ENCODE measurements around the gene SYNDIG1. TPM values are rescaled to one million over a fixed set of nuclear protein-coding genes. Genes with fewer than 3 reads are reported as not detected.

Gene SYNDIG1
- total and polyA plus RNA-seq, 2 of the 4 experiments (the other 2 are of a cell fraction): not detected

GRCh38 chr20:24648481-24648880 lies 179.1 kb downstream of the SYNDIG1 start:
- Histone ChIP-seq H3K9me3 (ENCODE audit: control insufficient read depth, insufficient read depth, low read length) (no peaks in the 10 kb centered on the region; the same call in 1 of the 2 replicates), H2AFZ (replicated peaks; ENCODE audit: low read length, poor library complexity) (no peak overlapping the region), H2BK15ac (ENCODE audit: low read depth, low read length) (no peak overlapping the region), H2AK9ac (replicated peaks; ENCODE audit: low read depth, low read length, poor library complexity) (no peak overlapping the region), H4K5ac (ENCODE audit: low read depth, low read length) (no peak overlapping the region), H3K18ac (ENCODE audit: low read depth, low read length) (no peak overlapping the region), H3K4me1 (ENCODE audit: control insufficient read depth, insufficient read depth, low read length) (peaks cover 22% of the 10 kb centered on the region), H3K4ac (ENCODE audit: low read depth, low read length) (no peak overlapping the region), H3K56ac (ENCODE audit: extremely low read depth, insufficient read depth, low read length) (no peak overlapping the region), H3K27me3 (ENCODE audit: control insufficient read depth, insufficient read depth, low read length) (peaks cover 23% of the 10 kb centered on the region), H3K9ac (ENCODE audit: low read depth, low read length) (no peak overlapping the region), H3K4me2 (ENCODE audit: low read depth, low read length) (no peak overlapping the region), H3K14ac (replicated peaks; ENCODE audit: low read depth, low read length) (no peak overlapping the region), H3K9me1 (ENCODE audit: insufficient read depth, low read length) (peaks cover 19% of the 10 kb centered on the region; the same call in 1 of the 2 replicates), H2AK5ac (ENCODE audit: low read depth, low read length) (no peak overlapping the region), H4K20me1 (ENCODE audit: insufficient read depth, low read length) (peaks cover 4% of the 10 kb centered on the region; the same call in 1 of the 2 replicates), H3K27ac (ENCODE audit: insufficient read depth, low read length) (no peak overlapping the region), H3K4me3 (ENCODE audit: insufficient read depth, low read depth, low read length) (no peak overlapping the region), H2BK120ac (ENCODE audit: low read depth, low read length) (no peak overlapping the region), H3K36me3 (ENCODE audit: control insufficient read depth, insufficient read depth, low read length) (no peaks in the 10 kb centered on the region), H4K91ac (ENCODE audit: insufficient read depth, low read depth, low read length) (no peak overlapping the region), H2BK5ac (ENCODE audit: low read depth, low read length, poor library complexity, severe bottlenecking) (no peak overlapping the region), H2BK20ac (ENCODE audit: low read depth, low read length) (no peak overlapping the region), H4K8ac (ENCODE audit: low read depth in 2 of 2, low read length in 2 of 2) (no peak overlapping the region), H3K79me1 (ENCODE audit: low read depth in 1 of 2, low read length in 2 of 2) (no peaks in the 10 kb centered on the region), H3K23ac (ENCODE audit: low read depth, low read length) (no peak overlapping the region)
- intact Hi-C loops (cut with micrococcal nuclease) (no loop called here), dilution Hi-C loops (cut with HindIII; ENCODE audit: low sequenced_read_pairs, unreplicated experiment) (no loop called here), in situ Hi-C loops (cut with MboI; ENCODE audit: low sequenced_read_pairs) (loop anchor here (25.0 kb wide), 1 partner anchor 739 kb away; the partner anchor contains the start of gene ABHD12)
- BruUV-seq (replicated peaks): no TSS peak
- DNase-seq (no peak), ATAC-seq (ENCODE audit: low read depth) (no peak)
- no CpG with 5 or more reads among the region's 4 CpGs for WGBS, 2 experiments (ENCODE audit: extremely low coverage in 2 of 2, insufficient read length in 1 of 2)
- POLR2A ChIA-PET (ENCODE audit: unreplicated experiment): no interaction called here
- TF ChIP-seq NFE2L2 (IDR thresholded peaks at IDR 0.05; ENCODE audit: low read depth, low read length): no peak
- TF ChIP-seq RAD21 (IDR thresholded peaks at IDR 0.05; ENCODE audit: low read length): no peak
- TF ChIP-seq MAFK (IDR thresholded peaks at IDR 0.05; ENCODE audit: low read depth, low read length): no peak
- no peak for TF ChIP-seq SMC3 (IDR thresholded peaks at IDR 0.05; ENCODE audit: low read depth, low read length)
- no peak for TF ChIP-seq POLR2A (IDR thresholded peaks at IDR 0.05; ENCODE audit: low read depth, low read length)
- TF ChIP-seq USF2 (IDR thresholded peaks at IDR 0.05; ENCODE audit: low read depth, low read length): no peak
- no peak for TF ChIP-seq BHLHE40 (IDR thresholded peaks at IDR 0.05; ENCODE audit: low read depth, low read length)
- no peak for TF ChIP-seq FOS (IDR thresholded peaks at IDR 0.05; ENCODE audit: low read depth, low read length)
- TF ChIP-seq CTCF (conservative IDR thresholded peaks at IDR 0.05; ENCODE audit: low read depth, low read length): no peak
- TF ChIP-seq CEBPB (IDR thresholded peaks at IDR 0.05; ENCODE audit: low read depth, low read length): no peak
- no peak for TF ChIP-seq ELK1 (IDR thresholded peaks at IDR 0.05; ENCODE audit: borderline replicate concordance, low read depth, low read length)
- TF ChIP-seq RCOR1 (IDR thresholded peaks at IDR 0.05; ENCODE audit: insufficient replicate concordance, low read length): no peak
- TF ChIP-seq MXI1 (IDR thresholded peaks at IDR 0.05; ENCODE audit: borderline replicate concordance, low read depth, low read length): no peak
- TF ChIP-seq RFX5 (IDR thresholded peaks at IDR 0.05; ENCODE audit: low read depth, low read length): no peak
- TF ChIP-seq CHD1 (IDR thresholded peaks at IDR 0.05; ENCODE audit: low read depth, low read length): no peak
- TF ChIP-seq MAZ (IDR thresholded peaks at IDR 0.05; ENCODE audit: borderline replicate concordance, low read depth, low read length): no peak
- CTCF ChIA-PET: no interaction called here

Measured in IMR-90 (cell line).